OCI-LY1 (cell line): Measurements from ENCODE around the gene FSTL5.

Experiments
- CTCF ChIP-seq: fragments of 200-600 bp; sonication (generic), shearing (Covaris generic); IDR thresholded peaks from 2 replicates; pipeline ENCODE4 v1.5.1; 2017; ENCODE audit warnings: mild to moderate bottlenecking, antibody characterized with exemption, low read length, moderate library complexity, mixed read lengths
- EZH2 ChIP-seq: fragments of 200-600 bp; sonication (generic), shearing (Covaris generic); IDR thresholded peaks from 2 replicates; pipeline ENCODE4 v1.8.0; 2017; ENCODE audit warnings: borderline replicate concordance, mixed run types, mild to moderate bottlenecking, antibody characterized with exemption, low read length, moderate library complexity, mixed read lengths

GRCh38 chr4:161564230-161564834 lies 599.5 kb downstream of the FSTL5 start:
- no peak for TF ChIP-seq CTCF
- TF ChIP-seq EZH2: no peak
